GM19438 (cell line): ENCODE results near the gene OOSP2.

Source experiments
- ATAC-seq: cut with Tn5 transposase; IDR thresholded peaks from one replicate; pipeline ENCODE4 v1.9.1; 2021; ENCODE audit warnings: low read depth; ENCODE audit not compliant: unreplicated experiment

OOSP2 gene

DNA sequence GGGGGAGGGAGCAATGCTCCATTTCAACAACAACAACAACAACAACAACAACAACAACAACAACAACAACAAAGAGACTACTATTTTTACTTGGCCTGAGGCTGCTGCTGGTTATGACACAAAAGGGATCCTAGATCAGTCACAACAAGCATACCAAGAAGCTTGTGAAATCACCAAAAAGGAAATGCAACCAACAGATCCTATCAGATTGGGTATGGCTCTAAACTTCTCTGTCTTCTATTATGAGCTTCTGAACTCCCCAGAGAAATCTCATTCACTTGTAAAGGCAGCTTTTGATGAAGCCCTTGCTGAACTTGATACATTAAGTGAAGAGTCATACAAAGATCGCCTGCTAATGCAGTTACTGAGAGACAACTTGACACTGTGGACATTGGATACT is 37.8 kb downstream of the OOSP2 start:
- ATAC-seq, result no peak

DNA sequence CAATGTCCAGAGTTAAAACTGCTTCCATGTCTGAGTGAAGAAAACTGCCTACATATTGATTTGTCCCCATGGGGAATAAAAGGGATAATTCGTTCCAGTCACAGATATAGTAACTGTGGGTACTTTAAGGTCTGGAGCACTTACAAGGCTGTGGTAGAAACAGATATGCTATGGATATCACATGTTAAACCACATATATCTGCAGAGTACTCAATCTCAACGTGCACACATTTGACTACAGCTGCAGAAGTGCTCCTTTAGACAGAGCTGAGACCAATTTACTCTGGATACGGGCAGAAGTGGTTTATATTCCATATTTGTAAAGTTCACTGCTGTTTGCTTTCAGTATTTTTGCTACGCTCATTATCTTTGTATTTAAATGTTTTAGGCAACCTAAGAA is 38.5 kb downstream of the OOSP2 start:
- ATAC-seq, result no peak

DNA sequence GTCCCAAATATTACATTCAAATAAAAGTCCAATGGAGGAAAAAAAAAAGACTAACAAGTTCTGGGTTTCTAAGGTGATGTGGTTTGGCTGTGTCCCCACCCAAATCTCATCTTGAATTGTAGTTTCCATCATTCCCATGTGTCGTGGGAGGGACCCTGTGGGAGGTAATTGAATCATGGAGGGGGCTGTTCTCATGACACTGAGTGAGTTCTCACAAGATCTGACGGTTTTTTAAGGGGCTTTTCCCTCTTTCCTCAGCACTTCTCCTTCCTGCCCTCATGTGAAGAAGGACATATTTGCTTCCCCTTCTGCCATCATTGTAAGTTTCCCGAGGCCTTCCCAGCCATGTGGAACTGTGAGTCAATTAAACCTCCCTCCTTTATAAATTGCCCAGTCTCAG is 40.3 kb downstream of the OOSP2 start:
- ATAC-seq, result no peak

DNA sequence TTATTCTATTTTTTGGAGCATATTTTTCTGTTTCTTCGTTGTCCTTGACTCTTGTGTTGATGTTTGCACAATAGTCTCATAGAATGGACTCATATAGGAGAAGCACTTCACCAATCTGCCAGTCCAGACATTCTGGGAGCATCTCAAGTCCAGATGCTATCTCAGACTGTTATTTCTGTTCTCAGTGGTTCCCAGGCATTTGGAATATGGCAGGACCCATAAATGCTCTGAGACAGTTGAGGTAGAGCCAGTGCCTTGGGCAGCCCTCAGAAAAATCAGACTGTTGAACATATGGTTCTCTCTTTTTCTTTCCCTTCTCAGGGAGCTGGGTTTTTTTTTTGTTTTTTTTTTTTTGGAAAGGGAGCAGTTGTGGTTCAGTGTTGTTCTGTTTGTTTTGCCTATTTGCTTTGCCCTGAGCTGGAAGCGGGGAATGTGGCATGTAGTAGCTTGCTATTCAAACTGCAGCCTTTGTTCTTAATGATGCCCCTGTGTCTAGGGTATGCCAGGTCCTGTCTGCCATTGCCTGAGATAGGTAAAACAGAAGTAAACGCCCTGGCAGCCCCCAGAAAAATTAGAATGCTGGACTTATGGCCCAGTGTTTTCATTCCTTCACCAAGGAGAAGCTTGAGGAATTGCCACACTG is 44.5 kb downstream of the OOSP2 start:
- no peak for ATAC-seq

DNA sequence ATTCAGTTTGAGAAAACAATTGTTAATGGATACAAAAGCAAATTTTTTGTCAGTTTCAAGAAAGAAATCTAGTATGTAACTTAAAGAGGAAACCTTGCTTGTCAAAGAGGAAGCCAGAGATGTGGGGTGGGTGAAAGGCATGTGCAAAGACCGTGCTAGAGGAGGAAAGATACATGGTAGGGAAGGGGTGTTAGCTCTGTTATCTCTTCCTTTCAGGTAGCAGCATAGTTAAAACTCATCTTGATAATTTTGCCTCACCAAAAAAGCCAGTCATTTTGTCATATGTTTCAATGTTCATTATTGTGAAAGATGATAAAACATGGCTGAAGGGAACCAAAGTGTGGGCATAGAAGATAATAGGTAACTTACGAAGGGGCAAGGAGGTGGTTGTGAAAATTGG is 45.7 kb downstream of the OOSP2 start:
- ATAC-seq, result no peak

DNA sequence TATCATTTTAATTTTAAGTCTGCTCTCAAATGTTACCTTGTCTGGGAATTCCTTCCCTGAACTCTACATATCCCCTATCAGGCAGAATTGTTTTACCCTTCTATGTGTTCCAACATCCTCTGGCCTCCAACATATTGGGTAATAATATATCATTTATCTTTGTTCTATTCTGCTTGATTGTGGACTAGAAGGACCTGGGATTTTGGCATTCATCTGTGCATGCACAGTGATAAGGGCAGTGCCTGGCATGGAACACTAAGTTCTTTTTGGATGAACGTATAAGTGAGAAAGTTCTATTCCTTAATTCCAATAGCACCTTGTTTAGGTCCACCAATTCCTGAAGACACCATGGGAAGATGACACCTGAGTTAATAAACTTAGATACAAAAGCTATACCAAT is 47.0 kb downstream of the OOSP2 start:
- no peak for ATAC-seq

DNA sequence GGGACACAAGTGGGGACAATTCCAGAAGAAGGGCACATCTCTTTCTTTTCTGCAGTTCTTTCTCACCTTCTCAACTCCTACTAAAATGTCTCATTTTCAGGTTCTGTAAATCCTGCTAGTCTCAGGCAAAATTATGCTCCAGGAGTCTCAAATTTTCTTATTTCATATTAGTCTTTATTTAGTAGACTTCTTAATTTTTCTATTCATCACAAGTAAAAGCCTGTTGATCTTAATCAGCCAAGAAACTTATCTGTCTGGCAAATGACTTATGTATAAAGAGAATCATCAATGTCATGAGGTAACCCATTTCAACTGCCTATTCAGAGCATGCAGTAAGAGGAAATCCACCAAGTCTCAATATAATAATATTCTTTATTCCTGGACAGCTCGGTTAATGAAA is 48.2 kb downstream of the OOSP2 start, which contains the start of gene MS4A2:
MS4A2 (plus strand) TSS at position 301 of the 400 bp plus-strand sequence. CDS start 102 bp downstream, outside the sequence.
- ATAC-seq, result no peak

DNA sequence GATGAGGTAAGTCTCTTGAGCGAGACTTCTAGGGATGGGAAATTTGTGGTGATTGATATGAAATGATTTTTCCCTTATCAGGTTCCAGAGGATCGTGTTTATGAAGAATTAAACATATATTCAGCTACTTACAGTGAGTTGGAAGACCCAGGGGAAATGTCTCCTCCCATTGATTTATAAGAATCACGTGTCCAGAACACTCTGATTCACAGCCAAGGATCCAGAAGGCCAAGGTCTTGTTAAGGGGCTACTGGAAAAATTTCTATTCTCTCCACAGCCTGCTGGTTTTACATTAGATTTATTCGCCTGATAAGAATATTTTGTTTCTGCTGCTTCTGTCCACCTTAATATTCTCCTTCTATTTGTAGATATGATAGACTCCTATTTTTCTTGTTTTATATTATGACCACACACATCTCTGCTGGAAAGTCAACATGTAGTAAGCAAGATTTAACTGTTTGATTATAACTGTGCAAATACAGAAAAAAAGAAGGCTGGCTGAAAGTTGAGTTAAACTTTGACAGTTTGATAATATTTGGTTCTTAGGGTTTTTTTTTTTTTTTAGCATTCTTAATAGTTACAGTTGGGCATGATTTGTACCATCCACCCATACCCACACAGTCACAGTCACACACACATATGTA is 55.4 kb downstream of the OOSP2 start:
- no peak for ATAC-seq

DNA sequence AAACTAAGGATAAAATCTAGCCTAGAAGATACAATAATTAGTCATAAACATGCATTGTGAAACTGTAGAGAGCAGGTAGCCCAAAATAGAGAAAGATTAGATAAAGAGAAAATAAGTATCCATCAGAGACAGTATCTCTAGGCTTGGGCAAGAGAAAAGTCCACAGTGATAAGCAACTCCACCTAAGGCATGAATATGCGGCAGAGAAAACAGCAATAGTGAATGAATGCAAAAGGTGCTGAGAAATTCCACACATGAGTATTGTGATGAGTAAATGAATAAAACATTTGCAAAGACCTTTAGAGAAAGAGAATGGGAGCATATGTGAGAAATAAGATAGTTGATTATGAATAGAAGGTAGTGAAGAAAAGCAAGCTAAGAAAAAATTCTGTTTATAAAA is 57.0 kb downstream of the OOSP2 start:
- ATAC-seq, result no peak
